ENCODE results near the gene ST6GALNAC2.

Gene ST6GALNAC2

DNA sequence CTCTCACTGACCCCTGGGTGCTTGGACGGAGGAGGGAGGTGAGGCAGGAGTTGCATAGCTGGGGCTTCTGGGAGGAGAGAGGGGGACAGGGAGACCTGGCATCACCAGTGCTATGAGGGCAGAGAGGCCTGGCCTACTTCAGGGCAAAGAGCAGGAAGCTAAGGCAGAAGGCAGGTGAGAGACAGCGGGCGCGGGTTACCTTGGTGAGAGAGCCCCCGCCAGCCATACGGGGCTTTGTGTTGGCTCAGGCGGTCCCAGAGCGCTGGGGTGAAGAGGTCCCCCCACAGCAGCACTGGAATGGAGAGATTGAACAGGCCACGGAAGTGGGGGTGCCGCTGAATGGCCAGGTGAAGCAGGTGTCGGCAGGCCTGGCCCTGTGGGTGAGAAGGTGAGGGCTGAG is 11.5 kb downstream of the ST6GALNAC2 start:
- no peaks in the 10 kb centered on the region for H3F3A ChIP-seq (ENCODE audit: low read depth)
- no peaks in the 10 kb centered on the region for H3K9me2 ChIP-seq (replicated peaks; ENCODE audit: low read depth, low read length)
- no peaks in the 10 kb centered on the region for H4K20me1 ChIP-seq (ENCODE audit: insufficient read depth, low read length, poor library complexity, severe bottlenecking)
- no peak overlapping the region for H2AFZ ChIP-seq (ENCODE audit: low read length)
- H3K4me1 ChIP-seq (ENCODE audit: insufficient read depth, low read length, poor library complexity, severe bottlenecking) = peaks cover 5% of the 10 kb centered on the region
- no peaks in the 10 kb centered on the region for H3K27me3 ChIP-seq (ENCODE audit: insufficient read depth, low read length, poor library complexity, severe bottlenecking)
- H3K4me3 ChIP-seq (ENCODE audit: low read length, poor library complexity, severe bottlenecking) = no peak overlapping the region
- H3K4me2 ChIP-seq (ENCODE audit: low read depth, low read length, poor library complexity, severe bottlenecking) = no peak overlapping the region
- TF ChIP-seq, protein P1, sequence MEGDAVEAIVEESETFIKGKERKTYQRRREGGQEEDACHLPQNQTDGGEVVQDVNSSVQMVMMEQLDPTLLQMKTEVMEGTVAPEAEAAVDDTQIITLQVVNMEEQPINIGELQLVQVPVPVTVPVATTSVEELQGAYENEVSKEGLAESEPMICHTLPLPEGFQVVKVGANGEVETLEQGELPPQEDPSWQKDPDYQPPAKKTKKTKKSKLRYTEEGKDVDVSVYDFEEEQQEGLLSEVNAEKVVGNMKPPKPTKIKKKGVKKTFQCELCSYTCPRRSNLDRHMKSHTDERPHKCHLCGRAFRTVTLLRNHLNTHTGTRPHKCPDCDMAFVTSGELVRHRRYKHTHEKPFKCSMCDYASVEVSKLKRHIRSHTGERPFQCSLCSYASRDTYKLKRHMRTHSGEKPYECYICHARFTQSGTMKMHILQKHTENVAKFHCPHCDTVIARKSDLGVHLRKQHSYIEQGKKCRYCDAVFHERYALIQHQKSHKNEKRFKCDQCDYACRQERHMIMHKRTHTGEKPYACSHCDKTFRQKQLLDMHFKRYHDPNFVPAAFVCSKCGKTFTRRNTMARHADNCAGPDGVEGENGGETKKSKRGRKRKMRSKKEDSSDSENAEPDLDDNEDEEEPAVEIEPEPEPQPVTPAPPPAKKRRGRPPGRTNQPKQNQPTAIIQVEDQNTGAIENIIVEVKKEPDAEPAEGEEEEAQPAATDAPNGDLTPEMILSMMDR (conservative IDR thresholded peaks at IDR 0.05; ENCODE audit: low read length) = no peak
- TF ChIP-seq EZH2phosphoT487 (IDR thresholded peaks at IDR 0.05; ENCODE audit: borderline replicate concordance) = no peak
- H3K9ac ChIP-seq (ENCODE audit: low read depth, low read length, poor library complexity, severe bottlenecking) = no peak overlapping the region
- H3K79me2 ChIP-seq (ENCODE audit: insufficient read depth, low read length) = no peaks in the 10 kb centered on the region
- H3K9me3 ChIP-seq (ENCODE audit: insufficient read depth, low read depth, low read length) = no peaks in the 10 kb centered on the region
- no peaks in the 10 kb centered on the region for H3K36me3 ChIP-seq (ENCODE audit: insufficient read depth, low read length)

DNA sequence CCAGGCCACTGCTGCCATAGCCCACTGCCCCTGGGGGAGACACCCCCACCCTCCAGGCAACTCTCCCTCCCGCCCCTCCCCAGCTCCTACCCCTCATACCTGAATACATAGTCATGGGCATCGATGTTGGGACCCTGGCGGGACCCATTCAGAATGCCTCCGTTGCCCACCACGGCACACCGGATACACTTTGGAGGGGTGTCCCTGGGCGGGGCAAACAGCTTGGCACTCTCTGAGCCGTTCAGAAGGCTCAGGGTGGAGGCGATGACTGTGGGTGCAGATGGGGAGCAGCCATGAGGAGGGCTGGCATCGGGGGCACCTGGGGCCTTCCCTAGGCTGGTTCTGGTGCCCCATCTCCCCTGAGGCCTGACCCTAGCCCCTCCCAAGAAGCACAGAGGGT is 12.6 kb downstream of the ST6GALNAC2 start:
- Histone ChIP-seq H3K9me3 (ENCODE audit: insufficient read depth, low read depth, low read length) (no peaks in the 10 kb centered on the region), H3K36me3 (ENCODE audit: insufficient read depth, low read length) (no peaks in the 10 kb centered on the region), H3K9ac (ENCODE audit: low read depth, low read length, poor library complexity, severe bottlenecking) (no peak overlapping the region), H3K4me2 (ENCODE audit: low read depth, low read length, poor library complexity, severe bottlenecking) (no peak overlapping the region), H3K27me3 (ENCODE audit: insufficient read depth, low read length, poor library complexity, severe bottlenecking) (no peaks in the 10 kb centered on the region), H3K79me2 (ENCODE audit: insufficient read depth, low read length) (no peaks in the 10 kb centered on the region), H2AFZ (ENCODE audit: low read length) (no peak overlapping the region), H3K4me1 (ENCODE audit: insufficient read depth, low read length, poor library complexity, severe bottlenecking) (peaks cover 5% of the 10 kb centered on the region), H3K4me3 (ENCODE audit: low read length, poor library complexity, severe bottlenecking) (no peak overlapping the region), H3F3A (ENCODE audit: low read depth) (no peaks in the 10 kb centered on the region), H3K9me2 (replicated peaks; ENCODE audit: low read depth, low read length) (no peaks in the 10 kb centered on the region), H4K20me1 (ENCODE audit: insufficient read depth, low read length, poor library complexity, severe bottlenecking) (no peaks in the 10 kb centered on the region)
- no peak for TF ChIP-seq EZH2phosphoT487 (IDR thresholded peaks at IDR 0.05; ENCODE audit: borderline replicate concordance)
- TF ChIP-seq, protein P1 (conservative IDR thresholded peaks at IDR 0.05; ENCODE audit: low read length) = no peak

DNA sequence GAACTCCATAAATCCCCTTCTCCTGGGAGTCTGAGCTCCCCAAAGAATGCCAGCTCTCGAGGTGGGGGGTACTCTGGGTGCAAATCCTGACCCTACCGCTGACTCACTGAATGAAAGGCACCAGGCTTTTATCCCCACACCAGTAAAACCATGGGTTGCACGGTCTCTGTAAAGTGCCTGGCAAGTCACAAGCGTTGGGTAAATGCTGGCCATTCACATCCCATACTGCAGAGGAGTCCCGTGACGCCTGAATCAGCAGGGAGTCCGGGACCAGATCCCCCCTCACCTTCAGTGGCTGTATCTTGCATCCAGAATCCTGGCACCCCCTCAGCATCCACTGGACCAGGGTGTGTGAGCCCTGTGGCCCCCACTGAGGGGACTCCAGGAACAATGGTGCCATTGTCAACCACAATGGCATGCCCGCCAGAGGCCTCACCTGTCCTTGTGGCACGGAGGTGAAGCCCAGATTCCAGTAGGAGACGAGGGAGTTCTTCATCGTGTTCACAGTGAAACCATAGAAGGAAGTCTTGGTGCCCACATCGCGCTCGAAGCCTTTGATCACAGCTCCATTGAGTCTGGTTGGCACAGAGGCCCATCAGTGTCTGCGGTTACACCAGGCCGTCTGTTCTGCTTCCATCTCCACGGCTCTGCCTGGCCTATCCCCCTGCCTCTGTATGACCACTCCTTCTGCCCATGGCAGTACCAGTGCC is 13.3 kb downstream of the ST6GALNAC2 start:
- Histone ChIP-seq H3K4me3 (ENCODE audit: low read length, poor library complexity, severe bottlenecking) (no peak overlapping the region), H3K4me1 (ENCODE audit: insufficient read depth, low read length, poor library complexity, severe bottlenecking) (peaks cover 5% of the 10 kb centered on the region), H3K9me3 (ENCODE audit: insufficient read depth, low read depth, low read length) (no peaks in the 10 kb centered on the region), H3K27me3 (ENCODE audit: insufficient read depth, low read length, poor library complexity, severe bottlenecking) (no peaks in the 10 kb centered on the region), H3K36me3 (ENCODE audit: insufficient read depth, low read length) (no peaks in the 10 kb centered on the region), H3F3A (ENCODE audit: low read depth) (no peaks in the 10 kb centered on the region), H4K20me1 (ENCODE audit: insufficient read depth, low read length, poor library complexity, severe bottlenecking) (peaks cover 4% of the 10 kb centered on the region), H3K9me2 (replicated peaks; ENCODE audit: low read depth, low read length) (no peaks in the 10 kb centered on the region), H2AFZ (ENCODE audit: low read length) (no peak overlapping the region), H3K4me2 (ENCODE audit: low read depth, low read length, poor library complexity, severe bottlenecking) (no peak overlapping the region), H3K9ac (ENCODE audit: low read depth, low read length, poor library complexity, severe bottlenecking) (no peak overlapping the region), H3K79me2 (ENCODE audit: insufficient read depth, low read length) (no peaks in the 10 kb centered on the region)
- TF ChIP-seq, protein P1 (conservative IDR thresholded peaks at IDR 0.05; ENCODE audit: low read length) = no peak
- no peak for TF ChIP-seq EZH2phosphoT487 (IDR thresholded peaks at IDR 0.05; ENCODE audit: borderline replicate concordance)

Measured in Loucy (cell line).